Left cardiac atrium (tissue), 4 donors: ENCODE data around the gene DGKZ. TPM values are rescaled to one million over a fixed set of nuclear protein-coding genes. Genes with fewer than 3 reads are reported as not detected.

Experiments
- ATAC-seq, 2 donors: fragments of 200-7000 bp; cut with Tn5 transposase; one replicate each; pipeline ENCODE4 v1.9.1; 2020; ENCODE audit warnings: mild to moderate bottlenecking in 2 of 2, moderate library complexity in 2 of 2
- DNase-seq: peaks from one replicate; pipeline ENCODE4 v3.0.0-alpha.2; 2020
- intact Hi-C, 2 donors: fragments of 100-400 bp; cut with DNase I; formaldehyde crosslinking; loops; one replicate each; pipeline versions ENCODE4 v1.14.1 to v1.15.1; 2022 to 2023
- total RNA-seq, 2 donors: library from RNA; stranded (reverse); fragmentation: NEBNext Ultra II Directional; extraction: Animal tissue kit (Norgen Biotek cat#: 25700); gene quantifications; one replicate each; pipeline ENCODE4 v1.2.1, GENCODE V29; 2021
- donor health status: DM: no; HTN: yes; CAD: no.
- donor health status: DM: no; HTN: yes; CAD: no; lungs with severe emphysema.
- donor health status: DM: yes; HTN: yes; CAD: no.
- donor health status: Dilated cardiomyopathy.

DGKZ gene
- total RNA-seq, 2 donors from 2014 or later, result 80.2 to 91.8 TPM

DNA sequence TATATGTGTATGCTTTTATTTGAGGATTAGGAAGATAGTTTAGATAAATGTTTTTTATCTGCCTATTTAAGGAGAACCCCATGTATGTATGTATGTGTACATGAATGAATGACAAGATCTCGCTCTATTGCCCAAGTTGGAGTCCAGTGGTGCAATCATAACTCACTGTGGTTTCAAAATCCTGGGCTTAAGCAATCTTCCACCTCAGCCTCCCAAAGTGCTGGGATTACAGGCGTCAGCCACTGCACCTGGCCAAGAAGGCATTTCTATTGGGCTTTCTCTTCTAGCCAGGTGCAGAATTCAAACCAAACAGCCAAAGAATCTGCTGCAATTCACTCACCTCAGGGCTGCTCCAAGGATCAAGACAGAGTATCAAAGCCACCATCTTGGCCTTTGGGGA is 25.5 kb upstream of the DGKZ start:
- DNase-seq, result no peak
- intact Hi-C loops, result no loop called here

DNA sequence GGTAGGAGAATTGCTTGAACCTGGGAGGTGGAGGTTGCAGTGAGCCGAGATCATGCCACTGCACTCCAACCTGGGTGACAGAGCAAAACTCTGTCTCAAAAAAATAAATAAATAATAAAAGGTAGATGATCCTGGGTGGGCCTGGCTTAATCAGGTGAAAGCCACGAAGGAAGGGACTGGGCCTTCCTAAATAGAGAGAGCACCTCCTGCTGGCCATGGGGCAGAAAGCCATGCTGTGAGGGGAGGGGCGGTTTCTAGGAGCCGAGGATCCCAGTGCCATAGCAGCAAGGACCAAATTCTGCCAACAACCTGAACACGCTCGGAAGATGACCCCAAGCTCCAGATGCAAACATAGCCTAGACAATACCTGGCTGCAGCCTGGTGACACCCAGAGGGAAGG is 24.5 kb upstream of the DGKZ start:
- DNase-seq (no peak), ATAC-seq (no peak)
- intact Hi-C loops, result no loop called here

More for the DNA sequence above, 25.5 kb upstream of the DGKZ start:
- ATAC-seq, result no peak

DNA sequence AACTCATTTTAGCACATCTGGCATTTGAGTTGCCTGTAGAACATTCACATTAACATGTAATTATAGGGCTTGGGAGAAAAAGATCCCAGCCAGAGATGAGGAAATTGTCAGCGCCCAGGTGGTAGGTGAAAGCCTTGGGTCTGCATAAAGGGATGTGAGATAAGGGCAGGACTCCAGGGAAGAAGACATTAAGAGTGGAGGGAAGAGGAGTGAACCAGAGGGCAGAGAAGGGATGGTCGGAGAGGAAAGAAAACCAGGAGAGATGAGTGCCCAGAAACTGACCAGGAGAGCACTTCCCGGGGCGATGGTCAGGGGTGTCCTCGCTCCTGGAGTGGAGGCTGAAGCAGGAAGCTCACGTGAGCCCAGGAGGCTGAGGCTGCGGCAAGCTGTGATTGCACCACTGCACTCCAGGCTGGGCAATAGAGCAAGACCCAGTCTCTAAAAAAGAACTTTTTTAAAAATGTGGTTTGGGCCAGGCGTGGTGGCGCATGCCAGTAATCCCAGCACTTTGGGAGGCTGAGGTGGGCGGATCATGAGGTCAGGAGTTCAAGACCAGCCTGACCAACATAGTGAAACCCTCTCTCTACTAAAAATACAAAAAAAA is 20.3 kb upstream of the DGKZ start:
- intact Hi-C loops, result no loop called here
- no peak for ATAC-seq
- no peak for DNase-seq

- intact Hi-C loops, result no loop called here
- ATAC-seq (no peak), DNase-seq (no peak)
Observed at GRCh38 chr11:46327829-46328228, 19.4 kb upstream of the DGKZ start.

DNA sequence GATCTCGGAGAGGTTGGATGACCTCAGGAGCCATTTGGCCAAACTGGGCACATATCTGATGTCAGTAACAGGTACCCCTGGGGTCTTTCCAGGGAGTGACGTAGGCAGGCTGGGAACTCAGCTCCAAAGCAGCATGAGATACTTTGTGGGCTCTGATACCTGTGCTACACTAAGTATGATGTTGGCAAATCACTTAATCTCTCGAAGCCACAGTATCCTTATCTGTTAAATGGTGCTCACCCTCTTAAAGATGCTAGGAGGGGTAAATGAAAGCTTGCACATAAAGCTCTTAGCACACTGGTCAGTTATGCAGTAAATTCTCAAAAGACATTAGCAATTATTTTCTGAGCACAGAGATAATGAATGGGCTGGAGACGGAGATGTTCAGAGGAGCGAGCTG is 17.1 kb upstream of the DGKZ start:
- intact Hi-C loops, result loop anchor here in 1 of 2 donors (10.0 kb wide), 1 partner anchor 215 kb away; no protein-coding TSS in a partner anchor
- no peak for ATAC-seq
- DNase-seq, result no peak

DNA sequence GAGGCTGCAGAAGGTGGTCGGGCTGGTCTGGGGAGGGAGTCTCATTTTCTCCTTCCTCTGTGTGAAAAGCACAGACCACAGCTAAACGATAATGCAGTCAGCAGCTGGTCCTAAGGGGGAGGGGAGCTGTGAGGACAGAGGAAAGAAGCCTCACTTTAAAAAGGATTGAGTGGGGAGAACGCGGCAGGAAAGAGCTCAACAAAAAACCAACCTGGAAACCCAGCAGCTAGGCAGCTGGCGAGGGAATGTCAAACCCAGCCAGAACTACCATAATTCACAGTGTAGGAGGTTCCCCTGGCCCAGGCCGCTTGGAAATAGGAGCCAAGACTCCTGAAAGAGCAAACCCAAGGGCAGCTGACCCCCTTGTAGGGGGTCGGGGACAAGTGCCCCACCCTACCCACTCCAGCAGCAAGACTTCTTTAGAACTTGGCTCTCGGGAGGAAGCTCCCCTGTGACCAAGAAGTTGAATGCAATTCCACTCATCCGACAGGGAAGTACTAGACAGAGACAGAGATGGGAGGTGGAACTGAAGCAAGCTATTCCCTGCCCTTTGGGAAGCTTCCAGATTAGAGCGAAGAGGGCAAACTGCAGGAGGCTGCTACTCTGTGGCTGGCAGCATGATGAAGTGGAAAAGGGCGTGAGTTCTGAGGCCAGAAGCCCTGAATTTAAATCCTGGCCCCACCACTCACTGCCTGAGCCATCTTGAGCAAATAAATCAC is 16.5 kb upstream of the DGKZ start:
- ATAC-seq (peak in 1 of 2 donors; percentile 10), DNase-seq (no peak)
- intact Hi-C loops, result loop anchor here in 1 of 2 donors (10.0 kb wide), 1 partner anchor 216 kb away; no protein-coding TSS in a partner anchor

DNA sequence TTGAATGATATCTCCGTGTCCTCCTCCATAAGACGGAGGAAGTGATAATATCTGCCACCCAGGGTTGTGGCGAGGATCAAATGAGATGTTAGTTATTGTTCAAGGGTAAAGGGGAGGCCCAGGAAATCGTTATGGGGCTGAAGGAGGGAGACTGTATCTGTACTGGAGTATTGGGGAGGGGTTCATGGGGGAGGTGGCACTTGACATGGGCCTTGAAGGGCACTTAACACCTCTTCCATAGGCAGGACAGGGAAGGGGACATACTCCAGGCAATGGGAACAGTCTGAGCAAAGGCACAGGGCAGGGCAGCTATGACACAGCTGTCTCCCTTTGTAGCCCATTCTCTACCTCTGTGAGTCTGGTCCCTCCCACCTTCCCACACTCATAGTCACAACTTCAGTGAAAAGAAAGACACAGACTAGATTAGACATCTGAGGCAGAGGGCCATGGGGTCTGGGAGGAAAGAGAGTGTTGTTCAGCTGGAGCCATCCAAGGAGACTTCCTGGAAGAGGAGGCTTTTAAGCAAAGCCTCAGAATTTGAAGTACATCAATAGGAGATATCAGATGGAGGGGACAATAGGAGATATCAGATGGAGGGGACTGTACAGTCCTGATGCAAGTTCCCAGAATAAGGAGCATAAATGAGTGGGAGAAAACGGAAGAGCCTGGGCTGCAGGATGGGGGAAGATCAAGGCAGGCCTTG is 15.8 kb upstream of the DGKZ start:
- no peak for DNase-seq
- ATAC-seq, result no peak
- intact Hi-C loops, result loop anchor here in 1 of 2 donors (10.0 kb wide), 1 partner anchor 217 kb away; no protein-coding TSS in a partner anchor

DNA sequence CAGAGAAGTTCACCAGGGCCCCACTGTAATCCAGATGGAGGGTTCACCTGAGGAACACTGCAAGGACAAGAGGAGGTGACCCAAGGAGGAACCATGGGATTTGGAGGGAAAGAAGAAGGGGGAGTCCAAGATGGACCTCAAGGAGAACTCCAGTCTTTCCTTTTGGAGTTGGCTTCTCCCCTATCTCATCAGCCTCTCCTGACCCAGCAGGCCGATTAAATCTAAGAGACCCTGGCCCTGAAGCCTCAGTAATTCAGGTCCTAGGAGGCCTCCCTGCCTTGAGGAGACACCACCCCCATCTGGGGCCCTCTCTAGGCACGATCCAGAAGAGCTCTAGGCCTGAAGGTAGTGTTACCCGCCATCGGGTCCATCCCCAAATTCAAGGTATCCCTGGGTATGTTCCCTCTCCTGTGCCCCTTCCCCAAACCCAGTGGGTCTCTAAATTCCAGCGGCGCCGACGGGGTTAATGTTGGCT is 15.1 kb upstream of the DGKZ start:
- no peak for ATAC-seq
- intact Hi-C loops, result loop anchor here in 1 of 2 donors (10.0 kb wide), 1 partner anchor 217 kb away; no protein-coding TSS in a partner anchor

DNA sequence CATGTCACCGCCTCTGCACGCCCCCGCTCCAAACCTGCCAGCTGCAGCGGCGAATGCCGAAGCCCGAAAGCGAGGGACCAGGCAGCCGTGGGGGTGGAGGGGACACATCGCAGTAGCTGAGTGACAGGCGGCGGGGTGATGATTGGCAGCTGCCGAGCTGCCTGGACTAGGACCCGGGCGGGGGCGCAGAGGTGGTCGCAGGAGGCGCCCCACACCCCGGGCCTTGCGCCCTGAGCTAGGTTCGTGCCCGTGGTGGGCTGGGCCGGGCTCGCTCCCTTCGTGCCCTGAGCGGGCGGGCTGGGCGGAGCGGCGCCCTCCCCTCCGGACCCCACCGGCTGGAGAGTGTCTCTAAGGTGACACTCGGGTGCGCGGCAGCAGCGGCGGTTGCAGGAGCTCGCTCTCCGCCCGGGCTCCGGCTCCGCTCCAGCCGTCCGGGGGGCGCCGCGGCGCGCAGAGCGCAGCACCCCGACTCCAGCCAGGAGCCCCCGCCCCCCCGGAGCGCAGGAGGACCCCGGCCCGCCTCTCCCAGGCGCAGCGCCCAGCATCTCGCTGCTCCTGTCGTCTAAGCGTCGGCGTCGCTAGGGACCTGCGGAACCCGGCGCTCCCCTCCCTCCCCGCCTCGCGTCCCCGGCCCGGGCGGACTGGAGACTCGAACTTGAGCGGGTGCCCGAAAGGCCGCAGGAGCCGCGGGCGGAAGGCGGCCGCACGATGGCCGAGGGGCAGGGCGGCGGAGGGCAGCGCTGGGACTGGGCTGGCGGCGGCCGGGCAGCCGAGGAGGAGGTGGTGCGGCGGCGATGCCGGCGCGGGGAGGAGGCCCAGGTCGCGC is 14.5 kb upstream of the DGKZ start:
- DNase-seq (no peak), ATAC-seq (peak; percentile 52 to 71)
- intact Hi-C loops, result loop anchor here in 1 of 2 donors (10.0 kb wide), 1 partner anchor 218 kb away; no protein-coding TSS in a partner anchor

More for the DNA sequence above, 15.1 kb upstream of the DGKZ start:
- no peak for DNase-seq

- intact Hi-C loops, result loop anchor here in 1 of 2 donors (10.0 kb wide), 1 partner anchor 219 kb away; no protein-coding TSS in a partner anchor
- DNase-seq (no peak), ATAC-seq (peak in 1 of 2 donors; percentile 11)
Observed at GRCh38 chr11:46333394-46333947, 13.8 kb upstream of the DGKZ start.

DNA sequence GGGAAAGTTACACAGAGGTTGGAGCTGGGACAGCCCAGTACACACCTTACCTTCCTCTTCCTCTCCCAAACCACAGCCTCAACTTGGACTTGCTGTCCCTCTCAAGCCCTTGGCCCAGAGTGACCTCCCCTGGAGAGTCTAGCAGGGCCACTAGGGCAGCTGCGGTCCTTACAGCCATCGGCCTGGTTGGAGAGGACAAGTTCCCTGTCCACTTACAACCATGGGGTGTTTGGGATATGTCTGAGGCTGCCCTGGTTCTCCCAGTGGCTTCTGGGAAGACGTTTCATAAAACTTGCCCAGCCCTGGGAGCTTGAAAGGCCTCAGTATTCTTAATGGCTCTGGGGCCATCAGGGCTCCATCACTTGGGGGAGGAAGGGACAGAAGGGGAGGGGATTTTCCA is 13.1 kb upstream of the DGKZ start:
- intact Hi-C loops, result loop anchor here in 1 of 2 donors (10.0 kb wide), 1 partner anchor 219 kb away; no protein-coding TSS in a partner anchor
- DNase-seq, result no peak
- no peak for ATAC-seq

DNA sequence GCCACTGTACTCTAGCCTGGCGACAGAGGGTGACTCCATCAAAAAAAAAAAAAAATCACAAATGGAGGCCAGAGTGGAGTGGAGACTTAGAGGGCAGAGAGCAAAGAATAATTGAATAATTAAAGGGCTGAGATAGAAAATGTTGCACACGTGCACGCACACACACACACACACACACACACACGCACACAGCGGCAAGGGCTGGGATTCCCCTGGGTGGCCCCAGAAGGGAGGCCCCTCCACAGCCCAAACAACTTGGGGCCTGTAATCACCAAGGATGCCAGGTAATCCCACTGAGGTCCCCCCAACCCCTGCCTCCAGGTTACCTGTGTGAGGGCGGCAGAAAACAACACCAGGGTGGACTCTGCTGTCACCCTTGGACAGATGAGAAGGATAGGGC is 12.0 kb upstream of the DGKZ start:
- no peak for DNase-seq
- no peak for ATAC-seq
- intact Hi-C loops, result loop anchor here in 1 of 2 donors (10.0 kb wide), 1 partner anchor 220 kb away; no protein-coding TSS in a partner anchor

DNA sequence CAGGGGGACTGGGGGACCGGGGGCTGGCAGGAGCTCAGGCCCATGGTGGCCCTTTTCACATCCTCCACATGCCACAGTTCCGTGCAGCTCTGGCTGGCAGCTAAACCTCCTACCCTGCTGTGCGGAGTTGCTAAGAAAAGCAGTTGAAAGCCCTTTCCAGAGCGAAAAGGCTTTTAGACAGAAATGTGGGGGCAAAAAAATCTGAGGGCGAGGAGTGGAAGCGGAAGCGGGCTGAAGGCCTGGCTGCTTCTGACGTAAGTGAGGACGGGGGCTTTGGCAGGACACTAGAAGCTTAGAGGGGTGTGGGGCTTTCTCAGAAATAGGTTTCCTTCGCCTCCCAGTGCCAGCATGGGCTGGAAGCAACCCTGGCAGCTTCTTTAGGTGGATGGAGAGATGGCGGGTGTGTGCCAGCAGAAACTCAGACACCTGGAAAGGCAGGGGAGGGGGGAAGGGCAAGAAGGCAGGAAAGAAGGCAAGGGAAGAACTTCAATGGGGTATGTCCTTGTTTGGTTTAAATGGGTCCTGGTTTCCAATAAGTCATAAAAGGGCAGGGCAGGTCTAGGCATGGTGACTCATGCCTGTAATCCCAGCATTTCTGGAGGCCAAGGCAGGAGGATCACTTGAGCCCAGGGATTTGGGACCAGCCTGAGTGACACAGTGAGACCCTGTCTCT is 11.2 kb upstream of the DGKZ start:
- intact Hi-C loops, result loop anchor here in 1 of 2 donors (10.0 kb wide), 1 partner anchor 221 kb away; no protein-coding TSS in a partner anchor
- DNase-seq, result no peak
- no peak for ATAC-seq

DNA sequence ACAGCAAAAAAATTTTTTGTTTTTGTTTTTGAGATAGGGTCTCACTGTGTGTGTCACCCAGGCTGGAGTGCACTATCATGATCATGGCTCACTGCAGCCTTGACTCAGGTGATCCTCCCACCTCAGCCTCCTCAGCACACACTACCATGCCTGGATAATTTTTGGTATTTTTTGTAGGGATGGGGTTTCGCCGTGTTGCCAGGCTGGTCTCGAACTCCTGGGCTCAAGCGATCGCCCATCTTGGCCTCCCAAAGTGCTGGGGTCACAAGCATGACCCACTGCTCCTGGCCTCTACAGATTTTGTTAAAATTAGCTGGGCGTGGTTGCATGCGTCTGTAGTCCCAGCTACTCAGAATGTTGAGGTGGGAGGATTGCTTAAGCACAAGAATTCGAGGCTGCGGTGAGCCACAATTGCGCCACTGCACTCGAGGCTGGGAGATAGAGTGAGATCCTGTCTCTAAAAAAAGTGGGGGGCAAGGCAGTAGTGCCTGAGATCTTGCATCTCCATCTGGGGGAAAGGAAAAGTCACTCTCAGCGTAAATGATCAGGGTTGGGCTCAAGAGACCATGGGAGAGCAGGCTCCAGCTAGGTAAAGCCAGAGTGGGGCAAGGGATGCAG is 10.6 kb upstream of the DGKZ start:
- intact Hi-C loops, result loop anchor here in 1 of 2 donors (10.0 kb wide), 1 partner anchor 222 kb away; no protein-coding TSS in a partner anchor

DNA sequence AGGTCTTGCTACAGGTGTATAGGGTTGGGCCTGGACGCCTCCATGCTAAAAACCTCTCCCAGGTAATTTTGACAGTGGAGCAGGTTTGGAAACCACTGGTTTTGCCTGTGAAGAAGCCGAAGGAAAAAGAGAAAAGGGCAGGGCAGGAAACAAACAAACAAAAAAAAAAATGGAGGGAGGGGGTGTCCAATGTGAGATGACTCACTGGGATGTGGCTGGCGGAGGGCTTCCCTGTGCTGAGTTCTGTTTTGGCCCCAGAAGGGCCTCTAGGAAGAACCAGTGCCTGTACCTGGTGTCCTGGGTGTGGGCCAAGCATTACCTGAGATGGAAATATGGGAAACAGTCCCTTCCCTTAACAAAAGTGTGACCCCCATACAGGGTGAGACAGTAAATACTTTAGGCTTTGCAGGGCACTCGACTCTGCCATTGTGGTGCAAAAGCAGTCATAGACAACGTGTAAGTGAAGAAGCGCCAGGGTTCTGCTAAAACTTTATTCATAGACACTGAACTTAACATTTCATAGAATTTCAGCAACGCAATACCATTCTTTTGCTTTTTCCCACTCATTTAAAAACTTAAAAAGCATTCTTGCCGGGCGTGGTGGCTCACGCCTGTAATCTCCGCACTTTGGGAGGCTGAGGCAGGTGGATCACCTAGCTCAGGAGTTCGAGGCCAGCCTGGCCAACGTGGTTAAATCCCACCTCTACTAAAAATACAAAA is 9.5 kb upstream of the DGKZ start:
- intact Hi-C loops, result loop anchor here in 1 of 2 donors (10.0 kb wide), 1 partner anchor 223 kb away; no protein-coding TSS in a partner anchor
- ATAC-seq (no peak), DNase-seq (no peak)

More for the DNA sequence above, 10.6 kb upstream of the DGKZ start:
- ATAC-seq (no peak), DNase-seq (no peak)

GRCh38 chr11:46338636-46338987 is 8.7 kb upstream of the DGKZ start:
- intact Hi-C loops, result loop anchor here in 1 of 2 donors (10.0 kb wide), 1 partner anchor 224 kb away; no protein-coding TSS in a partner anchor
- ATAC-seq, result peak in 1 of 2 donors; percentile 15

More at GRCh38 chr11:46338636-46338987, 8.7 kb upstream of the DGKZ start:
- no peak for DNase-seq
